ENCODE data around the gene MSS51.

GRCh38 chr10:73467206-73467605 lies 33.8 kb upstream of the MSS51 start:
- TF ChIP-seq CTCF (IDR thresholded peaks at IDR 0.05) (no peak), POLR2A (IDR thresholded peaks at IDR 0.05) (no peak)

Measured in esophagus squamous epithelium (tissue), 4 donors.